HG02678 (cell line): ENCODE results near the gene SERTAD2.

ENCODE experiments used
- ATAC-seq: cut with Tn5 transposase; IDR thresholded peaks from one replicate; pipeline ENCODE4 v1.9.1; 2021; ENCODE audit warnings: mild to moderate bottlenecking, moderate library complexity; ENCODE audit not compliant: unreplicated experiment

SERTAD2 gene

GRCh38 chr2:64609942-64610281 lies 43.8 kb downstream of the SERTAD2 start:
- no peak for ATAC-seq

GRCh38 chr2:64609227-64609941 lies 44.3 kb downstream of the SERTAD2 start:
- peak; percentile 41 for ATAC-seq

- no peak for ATAC-seq
Observed at GRCh38 chr2:64608867-64609226, 44.9 kb downstream of the SERTAD2 start.

GRCh38 chr2:64607381-64608304 lies 46.1 kb downstream of the SERTAD2 start:
- no peak for ATAC-seq

GRCh38 chr2:64606479-64607363 lies 47.0 kb downstream of the SERTAD2 start:
- ATAC-seq, result peak; percentile 85

GRCh38 chr2:64605991-64606478 lies 47.7 kb downstream of the SERTAD2 start:
- ATAC-seq, result no peak

GRCh38 chr2:64605026-64605471 lies 48.7 kb downstream of the SERTAD2 start:
- no peak for ATAC-seq

GRCh38 chr2:64604155-64604554 lies 49.6 kb downstream of the SERTAD2 start:
- no peak for ATAC-seq

GRCh38 chr2:64602436-64602835 lies 51.3 kb downstream of the SERTAD2 start:
- ATAC-seq, result no peak

- ATAC-seq, result no peak
Observed at GRCh38 chr2:64601785-64602391, 51.8 kb downstream of the SERTAD2 start.

- no peak for ATAC-seq
Observed at GRCh38 chr2:64601034-64601754, 52.5 kb downstream of the SERTAD2 start.

GRCh38 chr2:64599469-64599868 lies 54.2 kb downstream of the SERTAD2 start:
- ATAC-seq, result no peak

- no peak for ATAC-seq
Observed at GRCh38 chr2:64598226-64598625, 55.5 kb downstream of the SERTAD2 start.

- no peak for ATAC-seq
Observed at GRCh38 chr2:64595397-64596176, 58.1 kb downstream of the SERTAD2 start.

GRCh38 chr2:64594226-64594989 lies 59.3 kb downstream of the SERTAD2 start:
- no peak for ATAC-seq

- no peak for ATAC-seq
Observed at GRCh38 chr2:64593035-64593655, 60.6 kb downstream of the SERTAD2 start.

- no peak for ATAC-seq
Observed at GRCh38 chr2:64591188-64591587, 62.5 kb downstream of the SERTAD2 start.

GRCh38 chr2:64587561-64587960 lies 66.2 kb downstream of the SERTAD2 start:
- no peak for ATAC-seq
